ENCODE results near the gene PZP.
A peak's percentile ranks its signal among the peaks of the same experiment; 100 is the strongest.

PZP gene

DNA sequence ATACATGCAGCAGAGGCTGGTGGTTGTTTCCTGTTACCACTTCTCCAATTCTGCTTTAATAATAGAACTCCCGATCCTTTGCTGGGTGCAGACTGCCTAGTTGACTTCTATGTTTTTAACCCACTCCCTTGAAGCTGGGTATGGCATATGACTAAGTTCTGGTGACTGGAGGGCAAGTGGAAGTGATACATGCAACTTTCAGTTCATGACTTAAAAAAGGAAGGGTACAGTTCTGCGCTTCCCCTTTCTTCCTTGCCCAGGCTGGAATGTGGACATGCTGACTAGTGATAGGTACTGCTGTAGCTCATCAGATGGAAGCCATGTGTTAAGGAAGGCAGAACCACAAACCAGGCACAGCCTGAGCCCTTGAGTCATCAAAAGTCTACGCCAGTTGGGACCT, 90.0 kb downstream of the PZP start:
- no peak overlapping the region for H2BK120ac ChIP-seq (ENCODE audit: low read depth, low read length)
- no peak overlapping the region for H4K91ac ChIP-seq (ENCODE audit: low read depth, low read length, poor library complexity)
- H3K4ac ChIP-seq (ENCODE audit: low read length): no peak overlapping the region
- H2AFZ ChIP-seq (ENCODE audit: low read length): peak overlapping the region; percentile 30
- H3K36me3 ChIP-seq (replicated peaks in 1 of 2; ENCODE audit: control insufficient read depth in 2 of 2, insufficient read depth in 2 of 2, low read length in 2 of 2): peaks cover 0 to 11% of the 10 kb centered on the region in 2 donors
- peaks cover 0 to 32% of the 10 kb centered on the region in 2 donors for H3K4me1 ChIP-seq (ENCODE audit: control insufficient read depth in 2 of 2, insufficient read depth in 1 of 2, low read depth in 1 of 2, low read length in 2 of 2)
- WGBS, 2 donors (ENCODE audit: extremely low coverage in 2 of 2, insufficient read length in 2 of 2, insufficient replicate concordance in 1 of 2): no CpG with 5 or more reads among the region's 3 CpGs
- peak overlapping the region in 1 of 2 donors; percentile 5 for H3K4me3 ChIP-seq (ENCODE audit: low read length in 2 of 2)
- H3K79me1 ChIP-seq (ENCODE audit: low read depth, low read length): no peaks in the 10 kb centered on the region
- no peak overlapping the region for H2AK5ac ChIP-seq (ENCODE audit: low read depth, low read length)
- H3K4me2 ChIP-seq (ENCODE audit: insufficient read depth, low read length, poor library complexity, severe bottlenecking): no peak overlapping the region
- DNase-seq (ENCODE audit: low spot score): no peak
- H3K14ac ChIP-seq (ENCODE audit: low read length): no peak overlapping the region
- no peak overlapping the region for H3K18ac ChIP-seq (ENCODE audit: low read length)
- H3K27ac ChIP-seq (replicated peaks; ENCODE audit: low read length): no peak overlapping the region
- H2BK12ac ChIP-seq (ENCODE audit: low read length): no peak overlapping the region
- no peaks in the 10 kb centered on the region for H3K27me3 ChIP-seq (ENCODE audit: control insufficient read depth in 3 of 3, insufficient read depth in 3 of 3, low read depth in 1 of 3, low read length in 3 of 3)
- H2BK15ac ChIP-seq (ENCODE audit: low read length): no peak overlapping the region
- H3K23ac ChIP-seq (ENCODE audit: low read depth, low read length, poor library complexity): no peak overlapping the region
- H3K9me3 ChIP-seq (replicated peaks in 1 of 2; ENCODE audit: control insufficient read depth in 2 of 2, insufficient read depth in 1 of 2, low read depth in 1 of 2, low read length in 2 of 2): peaks cover 2 to 10% of the 10 kb centered on the region in 2 donors
- no peak overlapping the region for H3K9ac ChIP-seq (ENCODE audit: low read depth, low read length, poor library complexity)
- no peak overlapping the region for H2BK5ac ChIP-seq (ENCODE audit: low read length)
- H4K8ac ChIP-seq (ENCODE audit: low read depth, low read length): no peak overlapping the region

GRCh38 chr12:9115731-9116559, 92.2 kb downstream of the PZP start, which contains the start of gene A2M:
Gene A2M, minus strand, starts transcription at chr12:9115919. Its CDS starts 70 bp downstream, at chr12:9115849.
- Histone ChIP-seq H3K18ac (ENCODE audit: low read length) (no peak within 1 kb of the TSS), H2AFZ (ENCODE audit: low read length) (no peak within 1 kb of the TSS), H3K27me3 (ENCODE audit: control insufficient read depth in 3 of 3, insufficient read depth in 3 of 3, low read depth in 1 of 3, low read length in 3 of 3) (no peaks in the 10 kb centered on the region), H3K23ac (ENCODE audit: low read depth, low read length, poor library complexity) (no peak within 1 kb of the TSS), H3K9me3 (replicated peaks in 1 of 2; ENCODE audit: control insufficient read depth in 2 of 2, insufficient read depth in 1 of 2, low read depth in 1 of 2, low read length in 2 of 2) (peaks cover 2 to 3% of the 10 kb centered on the region in 2 donors), H2BK15ac (ENCODE audit: low read length) (no peak within 1 kb of the TSS), H3K4me2 (ENCODE audit: insufficient read depth, low read length, poor library complexity, severe bottlenecking) (no peak within 1 kb of the TSS), H2BK12ac (ENCODE audit: low read length) (no peak within 1 kb of the TSS), H3K14ac (ENCODE audit: low read length) (no peak within 1 kb of the TSS), H2BK5ac (ENCODE audit: low read length) (no peak within 1 kb of the TSS), H4K91ac (ENCODE audit: low read depth, low read length, poor library complexity) (no peak within 1 kb of the TSS), H2AK5ac (ENCODE audit: low read depth, low read length) (no peak within 1 kb of the TSS), H3K4me1 (ENCODE audit: control insufficient read depth in 2 of 2, insufficient read depth in 1 of 2, low read depth in 1 of 2, low read length in 2 of 2) (peaks cover 0 to 42% of the 10 kb centered on the region in 2 donors), H3K36me3 (replicated peaks in 1 of 2; ENCODE audit: control insufficient read depth in 2 of 2, insufficient read depth in 2 of 2, low read length in 2 of 2) (peaks cover 0 to 33% of the 10 kb centered on the region in 2 donors), H3K4ac (ENCODE audit: low read length) (no peak within 1 kb of the TSS), H3K9ac (ENCODE audit: low read depth, low read length, poor library complexity) (no peak within 1 kb of the TSS), H3K4me3 (ENCODE audit: low read length in 2 of 2) (peak within 1 kb of the TSS in 1 of 2 donors; percentile 56), H3K79me1 (ENCODE audit: low read depth, low read length) (no peaks in the 10 kb centered on the region), H3K27ac (replicated peaks; ENCODE audit: low read length) (no peak within 1 kb of the TSS), H2BK120ac (ENCODE audit: low read depth, low read length) (no peak within 1 kb of the TSS), H4K8ac (ENCODE audit: low read depth, low read length) (no peak within 1 kb of the TSS)
- no CpG with 5 or more reads among the region's 9 CpGs for WGBS, 2 donors (ENCODE audit: extremely low coverage in 2 of 2, insufficient read length in 2 of 2, insufficient replicate concordance in 1 of 2)
- no peak for DNase-seq (ENCODE audit: low spot score)

DNA sequence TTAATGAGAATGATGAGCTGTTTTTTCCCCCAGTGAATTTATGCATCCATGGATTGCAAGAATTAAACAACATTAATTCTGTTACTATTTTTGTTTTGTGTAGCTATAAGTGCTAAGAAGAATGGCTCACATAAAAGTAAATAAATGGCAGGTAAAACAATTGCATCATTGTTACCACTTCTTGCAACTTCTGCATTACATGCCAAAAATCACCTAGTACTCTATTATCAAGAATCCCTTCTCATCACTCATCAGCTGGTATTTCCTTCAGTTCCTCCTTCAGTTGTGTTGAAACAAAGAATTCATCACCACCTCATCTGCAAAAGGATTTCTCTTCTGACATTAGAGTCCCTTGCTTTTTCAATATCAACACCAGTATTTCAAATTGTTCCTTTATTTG, 93.2 kb downstream of the PZP start:
- no peak for DNase-seq (ENCODE audit: low spot score)
- H2BK5ac ChIP-seq (ENCODE audit: low read length): no peak overlapping the region
- H3K18ac ChIP-seq (ENCODE audit: low read length): no peak overlapping the region
- H4K8ac ChIP-seq (ENCODE audit: low read depth, low read length): no peak overlapping the region
- peaks cover 0 to 43% of the 10 kb centered on the region in 2 donors for H3K36me3 ChIP-seq (replicated peaks in 1 of 2; ENCODE audit: control insufficient read depth in 2 of 2, insufficient read depth in 2 of 2, low read length in 2 of 2)
- H3K14ac ChIP-seq (ENCODE audit: low read length): no peak overlapping the region
- peaks cover 0 to 42% of the 10 kb centered on the region in 2 donors for H3K4me1 ChIP-seq (ENCODE audit: control insufficient read depth in 2 of 2, insufficient read depth in 1 of 2, low read depth in 1 of 2, low read length in 2 of 2)
- H3K4me2 ChIP-seq (ENCODE audit: insufficient read depth, low read length, poor library complexity, severe bottlenecking): no peak overlapping the region
- H3K23ac ChIP-seq (ENCODE audit: low read depth, low read length, poor library complexity): no peak overlapping the region
- H4K91ac ChIP-seq (ENCODE audit: low read depth, low read length, poor library complexity): no peak overlapping the region
- H3K9ac ChIP-seq (ENCODE audit: low read depth, low read length, poor library complexity): no peak overlapping the region
- H2BK120ac ChIP-seq (ENCODE audit: low read depth, low read length): no peak overlapping the region
- no peaks in the 10 kb centered on the region for H3K27me3 ChIP-seq (ENCODE audit: control insufficient read depth in 3 of 3, insufficient read depth in 3 of 3, low read depth in 1 of 3, low read length in 3 of 3)
- H3K27ac ChIP-seq (replicated peaks; ENCODE audit: low read length): no peak overlapping the region
- H2AK5ac ChIP-seq (ENCODE audit: low read depth, low read length): no peak overlapping the region
- H2BK15ac ChIP-seq (ENCODE audit: low read length): no peak overlapping the region
- H3K4ac ChIP-seq (ENCODE audit: low read length): no peak overlapping the region
- H2BK12ac ChIP-seq (ENCODE audit: low read length): no peak overlapping the region
- no peak overlapping the region for H2AFZ ChIP-seq (ENCODE audit: low read length)
- no peaks in the 10 kb centered on the region for H3K79me1 ChIP-seq (ENCODE audit: low read depth, low read length)
- H3K9me3 ChIP-seq (replicated peaks in 1 of 2; ENCODE audit: control insufficient read depth in 2 of 2, insufficient read depth in 1 of 2, low read depth in 1 of 2, low read length in 2 of 2): peaks cover 0 to 3% of the 10 kb centered on the region in 2 donors
- H3K4me3 ChIP-seq (ENCODE audit: low read length in 2 of 2): peak overlapping the region in 1 of 2 donors; percentile 56

- Histone ChIP-seq H3K79me1 (ENCODE audit: low read depth, low read length) (no peaks in the 10 kb centered on the region), H2AFZ (ENCODE audit: low read length) (no peak overlapping the region), H4K8ac (ENCODE audit: low read depth, low read length) (no peak overlapping the region), H3K23ac (ENCODE audit: low read depth, low read length, poor library complexity) (no peak overlapping the region), H3K18ac (ENCODE audit: low read length) (no peak overlapping the region), H3K4me2 (ENCODE audit: insufficient read depth, low read length, poor library complexity, severe bottlenecking) (no peak overlapping the region), H3K4ac (ENCODE audit: low read length) (no peak overlapping the region), H2BK12ac (ENCODE audit: low read length) (no peak overlapping the region), H2AK5ac (ENCODE audit: low read depth, low read length) (no peak overlapping the region), H3K4me1 (ENCODE audit: control insufficient read depth in 2 of 2, insufficient read depth in 1 of 2, low read depth in 1 of 2, low read length in 2 of 2) (peaks cover 0 to 34% of the 10 kb centered on the region in 2 donors), H3K27me3 (ENCODE audit: control insufficient read depth in 3 of 3, insufficient read depth in 3 of 3, low read depth in 1 of 3, low read length in 3 of 3) (no peaks in the 10 kb centered on the region), H3K9ac (ENCODE audit: low read depth, low read length, poor library complexity) (no peak overlapping the region), H3K9me3 (replicated peaks in 1 of 2; ENCODE audit: control insufficient read depth in 2 of 2, insufficient read depth in 1 of 2, low read depth in 1 of 2, low read length in 2 of 2) (peaks cover 0 to 3% of the 10 kb centered on the region in 2 donors), H3K4me3 (ENCODE audit: low read length in 2 of 2) (peak overlapping the region in 1 of 2 donors; percentile 56), H2BK5ac (ENCODE audit: low read length) (no peak overlapping the region), H3K36me3 (replicated peaks in 1 of 2; ENCODE audit: control insufficient read depth in 2 of 2, insufficient read depth in 2 of 2, low read length in 2 of 2) (peaks cover 0 to 53% of the 10 kb centered on the region in 2 donors), H4K91ac (ENCODE audit: low read depth, low read length, poor library complexity) (no peak overlapping the region), H3K27ac (replicated peaks; ENCODE audit: low read length) (no peak overlapping the region), H2BK15ac (ENCODE audit: low read length) (no peak overlapping the region), H2BK120ac (ENCODE audit: low read depth, low read length) (no peak overlapping the region), H3K14ac (ENCODE audit: low read length) (no peak overlapping the region)
- WGBS, 2 donors (ENCODE audit: extremely low coverage in 2 of 2, insufficient read length in 2 of 2, insufficient replicate concordance in 1 of 2): no CpG with 5 or more reads among the region's 1 CpG
- no peak for DNase-seq (ENCODE audit: low spot score)
Observed at GRCh38 chr12:9113987-9114309, 94.2 kb downstream of the PZP start.

Measured in neuronal stem cell (in vitro differentiated cells).